WTC11 (cell line): ENCODE data around the gene CD8B. TPM values are rescaled to one million over a fixed set of nuclear protein-coding genes. Genes with fewer than 3 reads are reported as not detected.

Experiments
- ATF2 ChIP-seq: sonication (generic); formaldehyde crosslinking; IDR thresholded peaks from 2 replicates; pipeline ENCODE4 v1.8.1; 2022; ENCODE audit warnings: low read depth, missing genetic modification reagents, borderline replicate concordance
- CDX4 ChIP-seq: fragments of 250-450 bp; sonication (Bioruptor Pico); IDR thresholded peaks from 2 replicates; pipeline ENCODE4 v1.9.0; 2021; ENCODE audit warnings: moderate library complexity, mild to moderate bottlenecking, inconsistent platforms, borderline replicate concordance
- E2F1 ChIP-seq: sonication (generic); formaldehyde crosslinking; IDR thresholded peaks from 2 replicates; pipeline ENCODE4 v1.8.0; 2022; ENCODE audit warnings: mild to moderate bottlenecking, missing genetic modification reagents
- ESRRA ChIP-seq: sonication (generic); formaldehyde crosslinking; IDR thresholded peaks from 2 replicates; pipeline ENCODE4 v1.8.1; 2022; ENCODE audit warnings: mild to moderate bottlenecking, missing genetic modification reagents, borderline replicate concordance
- FOXP1 ChIP-seq: sonication (generic); formaldehyde crosslinking; IDR thresholded peaks from 2 replicates; pipeline ENCODE4 v1.8.0; 2022; ENCODE audit warnings: missing genetic modification reagents, mild to moderate bottlenecking, moderate library complexity, borderline replicate concordance
- GRHL2 ChIP-seq: fragments of 250-450 bp; sonication (Bioruptor Pico); IDR thresholded peaks from 2 replicates; pipeline ENCODE4 v1.8.0; 2022; ENCODE audit warnings: mild to moderate bottlenecking, moderate library complexity; ENCODE audit not compliant: insufficient replicate concordance, severe bottlenecking
- GTF2I ChIP-seq: fragments of 250-450 bp; sonication (Bioruptor Pico); conservative IDR thresholded peaks from 2 replicates; pipeline ENCODE4 v1.4.0; 2021; ENCODE audit warnings: mild to moderate bottlenecking
- HMGXB4 ChIP-seq: sonication (generic); formaldehyde crosslinking; IDR thresholded peaks from 2 replicates; pipeline ENCODE4 v1.8.1; 2023; ENCODE audit warnings: mild to moderate bottlenecking, moderate library complexity, missing genetic modification reagents
- IRF1 ChIP-seq: sonication (generic); formaldehyde crosslinking; IDR thresholded peaks from 2 replicates; pipeline ENCODE4 v1.8.0; 2023; ENCODE audit warnings: missing genetic modification reagents
- JAZF1 ChIP-seq: fragments of 250-450 bp; sonication (Bioruptor Pico); IDR thresholded peaks from 2 replicates; pipeline ENCODE4 v1.9.0; 2021; ENCODE audit warnings: moderate library complexity, mild to moderate bottlenecking, inconsistent platforms
- JUN ChIP-seq: sonication (generic); formaldehyde crosslinking; IDR thresholded peaks from 2 replicates; pipeline ENCODE4 v1.8.0; 2023; ENCODE audit warnings: mild to moderate bottlenecking, missing genetic modification reagents
- MYBL2 ChIP-seq: sonication (generic); formaldehyde crosslinking; IDR thresholded peaks from 2 replicates; pipeline ENCODE4 v1.8.1; 2023; ENCODE audit warnings: mild to moderate bottlenecking, moderate library complexity, missing genetic modification reagents
- NFATC4 ChIP-seq: fragments of 250-450 bp; sonication (Bioruptor Pico); IDR thresholded peaks from 2 replicates; pipeline ENCODE4 v1.9.0; 2021; ENCODE audit warnings: mild to moderate bottlenecking
- NFYB ChIP-seq: sonication (generic); formaldehyde crosslinking; conservative IDR thresholded peaks from 2 replicates; pipeline ENCODE4 v1.8.0; 2022; ENCODE audit warnings: low read depth, missing genetic modification reagents
- NR1H2 ChIP-seq: sonication (generic); formaldehyde crosslinking; IDR thresholded peaks from 2 replicates; pipeline ENCODE4 v1.9.0; 2021; ENCODE audit warnings: mild to moderate bottlenecking, moderate library complexity, missing genetic modification reagents
- NR2C2 ChIP-seq: sonication (generic); formaldehyde crosslinking; IDR thresholded peaks from 2 replicates; pipeline ENCODE4 v1.8.0; 2022; ENCODE audit warnings: mild to moderate bottlenecking, missing genetic modification reagents
- PRRX2 ChIP-seq: fragments of 250-450 bp; sonication (Bioruptor Pico); IDR thresholded peaks from 2 replicates; pipeline ENCODE4 v1.8.0; 2021; ENCODE audit warnings: mild to moderate bottlenecking
- RELA ChIP-seq: sonication (generic); formaldehyde crosslinking; IDR thresholded peaks from 2 replicates; pipeline ENCODE4 v1.8.1; 2022; ENCODE audit warnings: missing genetic modification reagents, mild to moderate bottlenecking, borderline replicate concordance
- SMAD4 ChIP-seq: sonication (generic); formaldehyde crosslinking; IDR thresholded peaks from 2 replicates; pipeline ENCODE4 v1.8.0; 2022; ENCODE audit warnings: mild to moderate bottlenecking, missing genetic modification reagents
- TEAD4 ChIP-seq: sonication (generic); formaldehyde crosslinking; IDR thresholded peaks from 2 replicates; pipeline ENCODE4 v1.8.0; 2022; ENCODE audit warnings: mild to moderate bottlenecking, missing genetic modification reagents
- TP53 ChIP-seq: sonication (generic); formaldehyde crosslinking; IDR thresholded peaks from 2 replicates; pipeline ENCODE4 v1.8.1; 2023; ENCODE audit warnings: mild to moderate bottlenecking, missing genetic modification reagents
- USF1 ChIP-seq: sonication (generic); formaldehyde crosslinking; IDR thresholded peaks from 2 replicates; pipeline ENCODE4 v1.8.0; 2022; ENCODE audit warnings: mild to moderate bottlenecking, missing genetic modification reagents
- ZNF281 ChIP-seq: sonication (generic); formaldehyde crosslinking; IDR thresholded peaks from 2 replicates; pipeline ENCODE4 v1.8.0; 2023; ENCODE audit warnings: mild to moderate bottlenecking, missing genetic modification reagents
- ZNF512 ChIP-seq: sonication (generic); formaldehyde crosslinking; IDR thresholded peaks from 2 replicates; pipeline ENCODE4 v1.8.1; 2022; ENCODE audit warnings: missing genetic modification reagents, borderline replicate concordance
- ZSCAN18 ChIP-seq: fragments of 250-450 bp; sonication (Bioruptor Pico); IDR thresholded peaks from 2 replicates; pipeline ENCODE4 v2.1.2; 2022; ENCODE audit warnings: mild to moderate bottlenecking, moderate library complexity
- total RNA-seq: library from RNA; stranded (reverse); gene quantifications from 3 replicates; pipeline ENCODE4 v1.2.3, GENCODE V29; 2021

Gene CD8B
- total RNA-seq, 1 experiment from 2014 or later: 0.70 TPM

- peak; percentile 95 for TF ChIP-seq ZNF281 (CRISPR knock-in tag)
- no peak for TF ChIP-seq GTF2I (CRISPR knock-in tag)
- TF ChIP-seq RELA (CRISPR knock-in tag): peak; percentile 69; the same call in 1 of the 2 replicates
- peak; percentile 93 for TF ChIP-seq TP53 (CRISPR knock-in tag)
- TF ChIP-seq USF1: peak; percentile 85
- no peak; the same call in 1 of the 2 replicates for TF ChIP-seq NFYB (CRISPR knock-in tag)
- TF ChIP-seq ESRRA (CRISPR knock-in tag): peak; percentile 83; the same call in 1 of the 2 replicates
- TF ChIP-seq NR1H2: 0 out of 2 replicates have a peak, but pooled peaks have one; percentile 68
- TF ChIP-seq IRF1: peak; percentile 84; the same call in 1 of the 2 replicates
- peak; percentile 64; the same call in 1 of the 2 replicates for TF ChIP-seq JUN (CRISPR knock-in tag)
- TF ChIP-seq GRHL2: no peak
- peak; percentile 92 for TF ChIP-seq E2F1 (CRISPR knock-in tag)
- no peak for TF ChIP-seq CDX4 (CRISPR knock-in tag)
- TF ChIP-seq SMAD4: peak; percentile 91
- no peak for TF ChIP-seq ZNF512 (CRISPR knock-in tag)
- peak; percentile 85 for TF ChIP-seq MYBL2 (CRISPR knock-in tag)
- peak; percentile 75 for TF ChIP-seq NR2C2 (CRISPR knock-in tag)
- TF ChIP-seq JAZF1: no peak
- peak; percentile 98 for TF ChIP-seq FOXP1 (CRISPR knock-in tag)
- 0 out of 2 replicates have a peak, but pooled peaks have one; percentile 43 for TF ChIP-seq HMGXB4 (CRISPR knock-in tag)
- no peak for TF ChIP-seq NFATC4 (CRISPR knock-in tag)
- TF ChIP-seq ATF2 (CRISPR knock-in tag): no peak
- no peak for TF ChIP-seq ZSCAN18 (CRISPR knock-in tag)
- TF ChIP-seq TEAD4 (CRISPR knock-in tag): peak; percentile 75
- no peak for TF ChIP-seq PRRX2
These were observed 72.6 kb downstream of the CD8B start (continued) for GRCh38 chr2:86788881-86789686.
